ENCODE measurements around the gene CUL3. TPM values are rescaled to one million over a fixed set of nuclear protein-coding genes. Genes with fewer than 3 reads are reported as not detected.
"Not testable (repeated sequence)": the region's sequence is repeated elsewhere in the genome, so short reads cannot be mapped to it uniquely, and the experiment has no call there.

Gene CUL3
- total and polyA plus RNA-seq, 4 donors, result 33.6 to 72.4 (median 59.2) TPM

DNA sequence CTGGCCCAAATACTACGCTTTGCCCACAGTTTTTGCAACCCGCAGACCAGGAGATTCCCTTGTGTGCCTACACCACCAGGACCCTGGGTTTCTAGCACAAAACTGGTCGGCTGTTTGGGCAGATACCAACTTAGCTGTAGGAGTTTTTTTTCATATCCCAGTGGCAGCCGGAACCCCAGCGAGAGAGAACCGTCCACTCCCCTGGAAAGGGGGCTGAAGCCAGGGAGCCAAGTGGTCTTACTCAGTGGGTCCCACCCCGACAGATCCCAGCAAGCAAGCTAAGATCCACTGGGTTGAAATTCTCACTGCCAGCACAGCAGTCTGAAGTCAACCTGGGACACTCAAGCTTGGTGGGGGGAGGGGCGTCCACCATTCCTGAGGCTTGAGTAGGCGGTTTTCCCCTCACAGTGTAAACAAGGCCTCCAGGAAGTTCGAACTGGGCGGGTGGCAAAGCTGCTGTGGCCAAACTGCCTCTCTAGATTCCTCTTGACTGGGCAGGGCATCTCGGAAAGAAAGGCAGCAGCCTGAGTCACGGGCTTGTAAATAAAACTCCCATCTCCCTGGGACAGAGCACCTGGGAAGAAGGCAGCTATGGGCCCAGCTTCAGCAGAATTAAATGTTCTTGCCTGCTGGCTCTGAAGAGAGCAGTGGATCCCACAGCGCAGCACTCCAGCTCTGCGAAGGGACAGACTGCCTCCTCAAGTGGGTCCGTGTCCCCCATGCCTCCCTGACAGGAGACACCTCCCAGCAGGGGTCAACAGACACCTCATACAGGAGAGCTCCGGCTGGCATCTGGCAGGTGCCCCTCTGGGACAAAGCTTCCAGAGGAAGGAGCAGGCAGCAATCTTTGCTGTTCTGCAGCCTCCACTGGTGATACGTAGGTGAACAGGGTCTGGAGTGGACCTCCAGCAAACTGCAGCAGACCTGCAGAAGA, 99.8 kb downstream of the CUL3 start:
- not testable (repeated sequence) for ATAC-seq (ENCODE audit: low FRiP score); H3K9me3 ChIP-seq (ENCODE audit: control insufficient read depth, low read length); H3K4me1 ChIP-seq (ENCODE audit: control insufficient read depth in 1 of 2, insufficient read depth in 2 of 2, low read length in 2 of 2); H3K27me3 ChIP-seq (ENCODE audit: control insufficient read depth in 1 of 2, insufficient read depth in 2 of 2, low read length in 1 of 2); H3K4me3 ChIP-seq (ENCODE audit: low read length in 2 of 2); H3K36me3 ChIP-seq (ENCODE audit: control insufficient read depth in 1 of 2, insufficient read depth in 2 of 2, low read length in 1 of 2)
- H3K27ac ChIP-seq (ENCODE audit: low read depth in 1 of 2, low read length in 2 of 2), result peak overlapping the region in 1 of 2 donors; percentile 20
- intact Hi-C loops (cut with DNase I), result loop anchor here in 1 of 2 donors (10.0 kb wide), 1 partner anchor 99 kb away; the partner anchor contains the start of gene CUL3
- 58 to 60% methylated on average over 18 of the region's 18 CpGs for WGBS, 2 donors
- DNase-seq, result peak; percentile 84 to 88

DNA sequence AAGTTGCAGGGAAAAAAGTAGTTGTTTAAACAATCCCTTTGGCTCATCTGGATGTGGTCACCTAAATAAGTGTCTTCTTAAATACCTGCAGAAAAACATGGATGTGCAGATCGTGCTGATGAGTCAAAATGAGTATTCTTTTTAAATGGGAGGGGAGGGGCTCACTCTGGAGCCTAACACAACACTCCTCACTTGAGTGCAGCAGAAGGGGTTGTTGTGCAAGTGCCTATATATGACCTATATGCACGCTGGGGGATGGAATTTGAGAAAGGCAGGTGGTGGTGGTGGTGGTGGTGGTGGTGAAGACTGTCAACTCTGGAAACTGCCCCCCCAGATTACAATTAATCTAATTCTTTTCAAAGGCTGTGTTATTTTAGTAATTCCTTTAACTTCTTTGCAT, 105.3 kb downstream of the CUL3 start:
- ATAC-seq (ENCODE audit: low FRiP score) (no peak), DNase-seq (no peak)
- WGBS, 2 donors, result 86 to 92% methylated on average over 2 of the region's 2 CpGs
- Histone ChIP-seq H3K27me3 (ENCODE audit: control insufficient read depth in 1 of 2, insufficient read depth in 2 of 2, low read length in 1 of 2) (no peaks in the 10 kb centered on the region), H3K4me1 (ENCODE audit: control insufficient read depth in 1 of 2, insufficient read depth in 2 of 2, low read length in 2 of 2) (peaks cover 0 to 2% of the 10 kb centered on the region in 2 donors), H3K36me3 (ENCODE audit: control insufficient read depth in 1 of 2, insufficient read depth in 2 of 2, low read length in 1 of 2) (peaks cover 7 to 13% of the 10 kb centered on the region in 2 donors), H3K9me3 (ENCODE audit: control insufficient read depth, low read length) (no peaks in the 10 kb centered on the region), H3K4me3 (ENCODE audit: low read length in 2 of 2) (no peak overlapping the region), H3K27ac (ENCODE audit: low read depth in 1 of 2, low read length in 2 of 2) (no peak overlapping the region)
- intact Hi-C loops (cut with DNase I), result loop anchor here in 1 of 2 donors (10.0 kb wide), 1 partner anchor 105 kb away; the partner anchor contains the start of gene CUL3

DNA sequence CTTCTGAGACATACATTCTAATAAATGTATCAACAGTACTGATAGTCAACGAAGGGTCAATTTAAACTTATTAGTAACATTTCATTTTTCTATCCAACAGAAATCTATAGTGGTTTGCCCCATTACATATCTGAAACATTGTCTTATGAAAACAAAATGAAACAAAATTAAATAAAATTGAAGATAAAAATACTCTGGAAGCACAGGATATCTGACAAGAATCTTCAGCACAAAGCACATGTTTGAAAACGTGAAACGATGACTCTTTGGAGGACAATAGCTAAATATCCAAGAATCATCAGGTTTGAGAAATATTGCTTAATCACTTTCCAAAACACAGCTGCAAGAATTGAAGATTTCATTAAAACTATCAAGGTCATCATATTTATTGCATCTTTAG, 112.3 kb downstream of the CUL3 start:
- Histone ChIP-seq H3K27ac (ENCODE audit: low read depth in 1 of 2, low read length in 2 of 2) (no peak overlapping the region), H3K4me1 (ENCODE audit: control insufficient read depth in 1 of 2, insufficient read depth in 2 of 2, low read length in 2 of 2) (no peaks in the 10 kb centered on the region), H3K9me3 (ENCODE audit: control insufficient read depth, low read length) (no peaks in the 10 kb centered on the region), H3K4me3 (ENCODE audit: low read length in 2 of 2) (no peak overlapping the region), H3K27me3 (ENCODE audit: control insufficient read depth in 1 of 2, insufficient read depth in 2 of 2, low read length in 1 of 2) (no peaks in the 10 kb centered on the region), H3K36me3 (ENCODE audit: control insufficient read depth in 1 of 2, insufficient read depth in 2 of 2, low read length in 1 of 2) (peaks cover 7 to 13% of the 10 kb centered on the region in 2 donors)
- ATAC-seq (ENCODE audit: low FRiP score) (no peak), DNase-seq (no peak)
- intact Hi-C loops (cut with DNase I), result no loop called here
- 92 to 95% methylated on average over 3 of the region's 3 CpGs for WGBS, 2 donors

DNA sequence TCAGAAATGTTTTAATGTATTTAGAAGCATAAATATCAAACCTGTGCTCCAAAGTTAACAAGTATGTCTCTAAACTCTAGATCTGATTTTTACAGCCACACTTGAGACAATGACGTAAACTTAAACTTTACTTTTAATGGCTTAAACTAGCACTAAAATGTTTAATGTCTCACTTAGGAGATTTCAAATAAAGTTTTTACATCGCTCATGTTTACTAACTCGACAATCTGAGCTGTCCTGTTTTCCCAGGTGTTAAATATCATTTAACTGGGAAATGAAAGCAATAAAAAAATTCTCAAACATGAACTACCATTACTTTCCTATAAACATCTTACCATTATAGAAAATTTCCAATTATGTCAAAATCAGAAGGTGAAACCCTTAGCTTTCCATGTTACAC, 113.0 kb downstream of the CUL3 start:
- DNase-seq, result no peak
- Histone ChIP-seq H3K4me1 (ENCODE audit: control insufficient read depth in 1 of 2, insufficient read depth in 2 of 2, low read length in 2 of 2) (peaks cover 0 to 2% of the 10 kb centered on the region in 2 donors), H3K9me3 (ENCODE audit: control insufficient read depth, low read length) (no peaks in the 10 kb centered on the region), H3K4me3 (ENCODE audit: low read length in 2 of 2) (no peak overlapping the region), H3K27ac (ENCODE audit: low read depth in 1 of 2, low read length in 2 of 2) (no peak overlapping the region), H3K36me3 (ENCODE audit: control insufficient read depth in 1 of 2, insufficient read depth in 2 of 2, low read length in 1 of 2) (peaks cover 4 to 11% of the 10 kb centered on the region in 2 donors), H3K27me3 (ENCODE audit: control insufficient read depth in 1 of 2, insufficient read depth in 2 of 2, low read length in 1 of 2) (no peaks in the 10 kb centered on the region)
- WGBS, 2 donors, result 94 to 97% methylated on average over 3 of the region's 3 CpGs
- no peak for ATAC-seq (ENCODE audit: low FRiP score)
- intact Hi-C loops (cut with DNase I), result no loop called here

DNA sequence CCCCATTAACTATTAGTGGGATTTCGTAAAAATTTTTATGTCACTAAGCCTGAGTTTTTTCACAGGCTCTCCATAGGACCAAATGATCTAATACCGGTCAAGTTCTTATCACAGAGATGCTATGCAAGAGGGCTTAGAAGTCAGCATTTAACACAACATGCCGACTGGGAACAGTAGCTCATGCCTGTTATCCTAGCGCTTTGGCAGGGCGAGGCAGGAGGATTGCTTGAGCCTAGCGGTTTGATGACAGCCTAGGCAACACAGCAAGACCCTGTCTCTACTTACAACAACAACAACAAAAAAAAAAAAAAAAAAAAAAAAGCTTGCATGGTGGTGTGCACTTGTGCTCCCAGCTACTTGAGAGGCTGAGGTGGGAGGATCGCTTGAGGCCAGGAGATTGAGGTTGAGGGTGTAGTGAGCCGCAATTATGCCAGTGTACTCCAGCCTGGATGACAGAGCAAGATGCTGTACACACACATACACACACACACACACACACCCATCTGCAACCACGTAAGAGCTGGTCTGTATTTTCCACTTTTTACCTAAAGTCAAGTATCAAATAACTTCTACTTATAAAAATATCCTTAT, 115.7 kb downstream of the CUL3 start:
- no peak for ATAC-seq (ENCODE audit: low FRiP score)

GRCh38 chr2:224466304-224466895, 118.8 kb downstream of the CUL3 start:
- ATAC-seq (ENCODE audit: low FRiP score) (no peak), DNase-seq (no peak)
- H3K4me1 ChIP-seq (ENCODE audit: control insufficient read depth in 1 of 2, insufficient read depth in 2 of 2, low read length in 2 of 2), result peaks cover 0 to 2% of the 10 kb centered on the region in 2 donors
- H3K27ac ChIP-seq (ENCODE audit: low read depth in 1 of 2, low read length in 2 of 2), result no peak overlapping the region
- H3K27me3 ChIP-seq (ENCODE audit: control insufficient read depth in 1 of 2, insufficient read depth in 2 of 2, low read length in 1 of 2), result no peaks in the 10 kb centered on the region
- H3K9me3 ChIP-seq (ENCODE audit: control insufficient read depth, low read length), result peaks cover 1% of the 10 kb centered on the region
- no peaks in the 10 kb centered on the region for H3K36me3 ChIP-seq (ENCODE audit: control insufficient read depth in 1 of 2, insufficient read depth in 2 of 2, low read length in 1 of 2)
- no peak overlapping the region for H3K4me3 ChIP-seq (ENCODE audit: low read length in 2 of 2)
- WGBS, 2 donors, result 65 to 73% methylated on average over 3 of the region's 3 CpGs
- intact Hi-C loops (cut with DNase I), result no loop called here

More for the DNA sequence above, 115.7 kb downstream of the CUL3 start:
- Histone ChIP-seq H3K36me3 (ENCODE audit: control insufficient read depth in 1 of 2, insufficient read depth in 2 of 2, low read length in 1 of 2) (no peaks in the 10 kb centered on the region), H3K27me3 (ENCODE audit: control insufficient read depth in 1 of 2, insufficient read depth in 2 of 2, low read length in 1 of 2) (no peaks in the 10 kb centered on the region), H3K4me3 (ENCODE audit: low read length in 2 of 2) (no peak overlapping the region), H3K4me1 (ENCODE audit: control insufficient read depth in 1 of 2, insufficient read depth in 2 of 2, low read length in 2 of 2) (peaks cover 0 to 2% of the 10 kb centered on the region in 2 donors), H3K27ac (ENCODE audit: low read depth in 1 of 2, low read length in 2 of 2) (no peak overlapping the region), H3K9me3 (ENCODE audit: control insufficient read depth, low read length) (peaks cover 1% of the 10 kb centered on the region)
- no peak for DNase-seq
- 72 to 73% methylated on average over 9 of the region's 9 CpGs for WGBS, 2 donors
- intact Hi-C loops (cut with DNase I), result no loop called here

DNA sequence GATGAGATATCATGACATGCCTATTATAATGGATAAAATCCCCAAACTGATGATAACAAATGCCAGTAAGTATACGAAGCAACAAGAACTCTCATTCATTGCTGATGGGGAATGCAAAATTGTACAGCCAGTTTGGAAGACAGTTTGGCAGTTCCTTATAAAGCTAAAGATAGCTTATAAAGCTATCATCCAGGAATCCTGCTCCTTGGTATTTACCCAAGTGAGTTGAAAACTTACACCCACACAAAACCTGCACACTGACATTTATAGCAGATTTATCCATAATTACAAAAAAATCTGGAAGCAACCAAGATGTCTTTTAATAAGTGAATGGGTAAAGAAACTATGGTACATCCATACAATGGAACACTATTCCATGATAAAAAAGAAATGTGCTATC, 123.8 kb downstream of the CUL3 start:
- DNase-seq, result no peak
- intact Hi-C loops (cut with DNase I), result no loop called here
- H3K27ac ChIP-seq (ENCODE audit: low read depth in 1 of 2, low read length in 2 of 2), result no peak overlapping the region
- H3K4me3 ChIP-seq (ENCODE audit: low read length in 2 of 2), result no peak overlapping the region
- peaks cover 1% of the 10 kb centered on the region for H3K9me3 ChIP-seq (ENCODE audit: control insufficient read depth, low read length)
- H3K36me3 ChIP-seq (ENCODE audit: control insufficient read depth in 1 of 2, insufficient read depth in 2 of 2, low read length in 1 of 2), result no peaks in the 10 kb centered on the region
- no peaks in the 10 kb centered on the region for H3K27me3 ChIP-seq (ENCODE audit: control insufficient read depth in 1 of 2, insufficient read depth in 2 of 2, low read length in 1 of 2)
- H3K4me1 ChIP-seq (ENCODE audit: control insufficient read depth in 1 of 2, insufficient read depth in 2 of 2, low read length in 2 of 2), result no peaks in the 10 kb centered on the region
- no peak for ATAC-seq (ENCODE audit: low FRiP score)
- 71 to 88% methylated on average over 1 of the region's 1 CpG for WGBS, 2 donors

DNA sequence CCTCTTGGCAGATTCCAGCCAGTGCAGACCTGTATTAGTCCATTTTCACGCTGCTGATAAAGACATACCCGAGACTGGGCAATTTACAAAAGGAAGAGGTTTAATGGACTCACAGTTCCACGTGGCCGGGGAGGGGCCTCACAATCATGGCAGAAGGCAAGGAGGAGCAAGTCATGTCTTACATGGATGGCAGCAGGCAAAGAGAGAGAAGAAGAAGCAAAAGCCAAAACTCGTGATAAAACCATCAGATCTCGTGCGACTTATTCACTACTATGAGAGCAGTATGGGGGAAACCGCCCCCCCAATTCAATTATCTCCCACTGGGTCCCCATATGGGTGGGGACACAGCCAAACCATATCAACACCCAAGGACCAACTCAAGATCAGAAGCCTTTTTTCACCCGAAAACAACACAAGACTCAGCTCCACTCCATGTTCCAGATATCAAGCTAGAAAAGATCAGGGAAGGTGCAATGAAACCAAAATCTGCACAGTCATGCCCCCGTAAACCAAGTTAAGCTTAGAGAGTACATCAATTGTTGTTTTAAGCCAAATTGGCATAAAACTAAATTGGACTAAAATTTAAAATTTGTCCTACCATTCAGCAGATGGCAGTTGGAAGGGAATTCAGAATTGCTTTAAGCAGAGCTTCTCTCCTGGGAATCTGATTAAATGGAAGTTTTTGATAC, 127.6 kb downstream of the CUL3 start:
- no peaks in the 10 kb centered on the region for H3K27me3 ChIP-seq (ENCODE audit: control insufficient read depth in 1 of 2, insufficient read depth in 2 of 2, low read length in 1 of 2)
- H3K27ac ChIP-seq (ENCODE audit: low read depth in 1 of 2, low read length in 2 of 2), result no peak overlapping the region
- ATAC-seq (ENCODE audit: low FRiP score) (no peak), DNase-seq (no peak)
- H3K9me3 ChIP-seq (ENCODE audit: control insufficient read depth, low read length), result no peaks in the 10 kb centered on the region
- 82 to 93% methylated on average over 10 of the region's 10 CpGs for WGBS, 2 donors
- no peaks in the 10 kb centered on the region for H3K36me3 ChIP-seq (ENCODE audit: control insufficient read depth in 1 of 2, insufficient read depth in 2 of 2, low read length in 1 of 2)
- intact Hi-C loops (cut with DNase I), result no loop called here
- no peaks in the 10 kb centered on the region for H3K4me1 ChIP-seq (ENCODE audit: control insufficient read depth in 1 of 2, insufficient read depth in 2 of 2, low read length in 2 of 2)
- no peak overlapping the region for H3K4me3 ChIP-seq (ENCODE audit: low read length in 2 of 2)
